Coronary artery (tissue), 2 donors: ENCODE results near the gene MTUS2.
A peak's percentile ranks its signal among the peaks of the same experiment; 100 is the strongest.

Source experiments
- DNase-seq: peaks from one replicate; pipeline ENCODE4 v3.0.0-alpha.2; 2017; ENCODE audit warnings: low spot score
- H3K27ac ChIP-seq, 2 donors: fragments of 200-600 bp; sonication (generic); one replicate each; pipeline ENCODE4 v1.5.1; 2016 to 2019
- H3K4me3 ChIP-seq: fragments of 200-600 bp; sonication (generic); 2 replicates; pipeline ENCODE4 v1.5.1; 2016; ENCODE audit warnings: mild to moderate bottlenecking, moderate library complexity
- CTCF ChIP-seq: fragments of 200-600 bp; sonication (generic); IDR thresholded peaks from one replicate; pipeline ENCODE4 v1.5.1; 2019; ENCODE audit warnings: antibody characterized with exemption

MTUS2 gene

GRCh38 chr13:29438769-29439168, 618.6 kb downstream of the MTUS2 start:
- TF ChIP-seq CTCF, result no peak
- H3K4me3 ChIP-seq, result no peak overlapping the region
- DNase-seq, result no peak
- H3K27ac ChIP-seq, result peak overlapping the region in 1 of 2 donors; percentile 64

- DNase-seq, result no peak
- Histone ChIP-seq H3K4me3 (no peak overlapping the region), H3K27ac (no peak overlapping the region)
- TF ChIP-seq CTCF, result no peak
These were observed 619.7 kb downstream of the MTUS2 start for GRCh38 chr13:29439601-29440388.

GRCh38 chr13:29441306-29441705, 621.2 kb downstream of the MTUS2 start:
- TF ChIP-seq CTCF, result no peak
- Histone ChIP-seq H3K4me3 (no peak overlapping the region), H3K27ac (no peak overlapping the region)
- no peak for DNase-seq

- no peak for DNase-seq
- TF ChIP-seq CTCF, result no peak
These were observed 625.9 kb downstream of the MTUS2 start for GRCh38 chr13:29446016-29446415.

GRCh38 chr13:29448174-29448573, 628.0 kb downstream of the MTUS2 start:
- TF ChIP-seq CTCF, result no peak
- DNase-seq, result no peak
- no peak overlapping the region for H3K4me3 ChIP-seq
- no peak overlapping the region for H3K27ac ChIP-seq

More at GRCh38 chr13:29446016-29446415, 625.9 kb downstream of the MTUS2 start:
- Histone ChIP-seq H3K27ac (no peak overlapping the region), H3K4me3 (no peak overlapping the region)

- Histone ChIP-seq H3K27ac (no peak overlapping the region), H3K4me3 (no peak overlapping the region)
- no peak for TF ChIP-seq CTCF
- no peak for DNase-seq
These were observed 629.6 kb downstream of the MTUS2 start for GRCh38 chr13:29449726-29450125.

GRCh38 chr13:29451976-29452375, 631.8 kb downstream of the MTUS2 start:
- H3K27ac ChIP-seq, result no peak overlapping the region
- H3K4me3 ChIP-seq, result no peak overlapping the region
- no peak for DNase-seq
- TF ChIP-seq CTCF, result no peak
